Neutrophil (primary cell): Measurements from ENCODE around the gene CGNL1.

ENCODE experiments used
- H3K27ac ChIP-seq: fragments of 200-600 bp; sonication (generic); 2 replicates; pipeline ENCODE4 v1.5.1; 2016; ENCODE audit warnings: mild to moderate bottlenecking, moderate library complexity
- H3K27me3 ChIP-seq: fragments of 200-600 bp; sonication (generic); 2 replicates; pipeline ENCODE4 v1.6.0; 2016; ENCODE audit warnings: mild to moderate bottlenecking
- H3K36me3 ChIP-seq: fragments of 200-600 bp; sonication (generic); 2 replicates; pipeline ENCODE4 v1.5.1; 2017
- H3K4me1 ChIP-seq, 2 experiments: fragments of 200-600 bp in 1 of 2; sonication (generic) in 1 of 2; 1 replicate in 1 of 2; 2 replicates in 1 of 2; pipeline versions ENCODE4 v1.5.1 to v1.6.1; 2013 to 2016; ENCODE audit warnings: low read depth in 1 of 2, low read length in 1 of 2, mild to moderate bottlenecking in 1 of 2, moderate library complexity in 1 of 2; ENCODE audit not compliant: control insufficient read depth in 1 of 2, insufficient read depth in 1 of 2
- H3K4me3 ChIP-seq, 2 experiments: fragments of 200-600 bp in 1 of 2; sonication (generic) in 1 of 2; 1 replicate in 1 of 2; 2 replicates in 1 of 2; pipeline ENCODE4 v1.5.1; 2013 to 2016; ENCODE audit warnings: low read depth in 1 of 2, low read length in 1 of 2, mild to moderate bottlenecking in 1 of 2, moderate library complexity in 1 of 2
- H3K9me3 ChIP-seq: fragments of 200-600 bp; sonication (generic); 2 replicates; pipeline ENCODE4 v1.5.1; 2016
- TF ChIP-seq, protein P1 (sequence below): fragments of 200-600 bp; sonication (generic); IDR thresholded peaks from 2 replicates; pipeline ENCODE4 v1.5.1; 2016; ENCODE audit warnings: antibody characterized with exemption

CGNL1 gene

GRCh38 chr15:57385923-57386390 lies 9.7 kb downstream of the CGNL1 start:
- TF ChIP-seq, protein P1, sequence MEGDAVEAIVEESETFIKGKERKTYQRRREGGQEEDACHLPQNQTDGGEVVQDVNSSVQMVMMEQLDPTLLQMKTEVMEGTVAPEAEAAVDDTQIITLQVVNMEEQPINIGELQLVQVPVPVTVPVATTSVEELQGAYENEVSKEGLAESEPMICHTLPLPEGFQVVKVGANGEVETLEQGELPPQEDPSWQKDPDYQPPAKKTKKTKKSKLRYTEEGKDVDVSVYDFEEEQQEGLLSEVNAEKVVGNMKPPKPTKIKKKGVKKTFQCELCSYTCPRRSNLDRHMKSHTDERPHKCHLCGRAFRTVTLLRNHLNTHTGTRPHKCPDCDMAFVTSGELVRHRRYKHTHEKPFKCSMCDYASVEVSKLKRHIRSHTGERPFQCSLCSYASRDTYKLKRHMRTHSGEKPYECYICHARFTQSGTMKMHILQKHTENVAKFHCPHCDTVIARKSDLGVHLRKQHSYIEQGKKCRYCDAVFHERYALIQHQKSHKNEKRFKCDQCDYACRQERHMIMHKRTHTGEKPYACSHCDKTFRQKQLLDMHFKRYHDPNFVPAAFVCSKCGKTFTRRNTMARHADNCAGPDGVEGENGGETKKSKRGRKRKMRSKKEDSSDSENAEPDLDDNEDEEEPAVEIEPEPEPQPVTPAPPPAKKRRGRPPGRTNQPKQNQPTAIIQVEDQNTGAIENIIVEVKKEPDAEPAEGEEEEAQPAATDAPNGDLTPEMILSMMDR = no peak
- H3K36me3 ChIP-seq = no peaks in the 10 kb centered on the region
- no peaks in the 10 kb centered on the region for H3K4me1 ChIP-seq
- no peaks in the 10 kb centered on the region for H3K9me3 ChIP-seq
- H3K27me3 ChIP-seq = peaks cover 13% of the 10 kb centered on the region
- H3K27ac ChIP-seq = no peak overlapping the region
- no peak overlapping the region for H3K4me3 ChIP-seq

DNA sequence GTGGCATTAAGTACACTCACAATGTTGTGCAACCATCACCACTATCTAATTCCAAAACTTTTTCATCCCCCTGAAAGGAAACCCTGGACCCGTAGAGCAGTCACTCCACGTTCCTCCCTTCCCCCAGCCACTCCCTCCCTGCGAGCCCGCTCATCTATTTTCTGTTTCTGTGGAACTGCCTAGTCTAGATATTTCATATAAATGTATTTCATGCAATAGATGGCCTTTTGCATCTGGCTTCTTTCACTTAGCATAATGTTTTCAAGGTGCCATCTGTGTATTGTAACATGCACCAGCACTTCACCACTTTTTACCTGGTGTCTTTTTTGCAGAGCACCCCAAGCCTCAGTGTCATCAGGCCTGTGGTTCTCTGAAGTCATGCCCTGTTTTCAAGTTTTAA lies 10.7 kb downstream of the CGNL1 start:
- TF ChIP-seq, protein P1 = no peak
- Histone ChIP-seq H3K4me1 (no peaks in the 10 kb centered on the region), H3K9me3 (no peaks in the 10 kb centered on the region), H3K4me3 (no peak overlapping the region), H3K36me3 (no peaks in the 10 kb centered on the region), H3K27ac (no peak overlapping the region), H3K27me3 (peaks cover 4% of the 10 kb centered on the region)

DNA sequence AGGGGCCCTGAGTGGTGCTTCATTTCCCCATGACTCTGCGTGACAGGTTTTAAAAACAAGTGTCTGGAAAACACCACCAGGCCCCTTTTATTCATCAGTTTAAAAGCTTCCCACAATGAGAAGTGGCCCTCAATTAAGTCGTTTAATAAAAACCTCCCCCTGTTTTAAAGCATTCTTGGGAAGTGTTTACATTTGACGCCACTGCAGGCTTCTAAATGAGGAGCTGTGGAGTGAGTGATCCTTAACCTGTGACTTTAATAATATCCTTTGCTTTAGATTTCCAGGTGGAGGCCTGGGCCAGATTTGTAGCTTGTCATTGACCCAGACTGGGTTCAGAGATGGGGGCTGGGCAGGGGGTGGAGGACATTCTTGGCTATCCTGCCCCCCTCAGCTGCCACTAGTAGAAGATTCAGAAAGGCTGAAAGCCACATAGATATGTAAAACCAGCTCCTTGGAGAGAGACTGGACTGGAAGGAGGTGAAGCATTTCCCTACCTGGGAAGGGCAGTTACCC lies 11.3 kb downstream of the CGNL1 start:
- Histone ChIP-seq H3K36me3 (no peaks in the 10 kb centered on the region), H3K27me3 (no peaks in the 10 kb centered on the region), H3K4me3 (no peak overlapping the region), H3K9me3 (no peaks in the 10 kb centered on the region), H3K4me1 (no peaks in the 10 kb centered on the region), H3K27ac (no peak overlapping the region)
- TF ChIP-seq, protein P1 = no peak

DNA sequence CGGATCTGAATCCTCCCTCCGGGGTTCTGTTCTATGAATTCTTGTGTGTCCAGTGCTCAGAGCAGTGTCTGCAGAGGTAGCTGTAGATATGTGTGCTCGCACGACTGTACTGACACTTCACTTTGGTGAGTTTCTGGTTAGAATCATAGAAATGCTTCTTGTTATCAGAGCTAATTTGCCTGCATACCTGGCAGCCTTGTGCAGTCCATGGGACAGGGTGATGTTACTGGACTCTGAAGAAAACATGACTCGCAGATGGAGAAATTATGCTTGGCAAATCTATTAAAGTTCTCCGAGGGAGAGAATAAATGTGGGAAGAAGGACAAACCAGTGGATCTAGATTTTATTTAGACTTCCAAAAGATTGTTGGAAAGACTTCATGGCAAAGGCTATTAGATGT lies 12.2 kb downstream of the CGNL1 start:
- H3K4me3 ChIP-seq = no peak overlapping the region

DNA sequence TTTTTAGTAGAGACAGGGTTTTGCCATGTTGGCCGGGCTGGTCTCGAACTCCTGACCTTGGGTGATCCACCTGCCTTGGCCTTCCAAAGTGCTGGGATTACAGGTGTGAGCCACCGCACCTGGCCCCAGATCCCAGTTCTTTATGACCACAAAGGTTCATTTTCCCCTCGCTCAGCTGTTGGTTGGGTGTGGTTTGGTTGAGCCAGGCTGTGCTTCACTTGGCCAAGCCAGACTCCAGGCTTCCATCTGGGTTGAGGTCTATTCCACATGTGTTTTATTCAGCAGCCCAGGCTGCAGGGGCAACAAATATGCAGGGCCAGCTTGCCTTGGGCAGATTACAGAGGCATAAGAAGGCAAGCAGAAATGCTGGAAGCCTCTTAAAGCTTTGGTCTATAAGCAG lies 13.7 kb downstream of the CGNL1 start:
- TF ChIP-seq, protein P1 = no peak
- Histone ChIP-seq H3K27me3 (no peaks in the 10 kb centered on the region), H3K4me3 (no peak overlapping the region)

More for the DNA sequence above, 12.2 kb downstream of the CGNL1 start:
- Histone ChIP-seq H3K27me3 (no peaks in the 10 kb centered on the region), H3K4me1 (no peaks in the 10 kb centered on the region), H3K9me3 (no peaks in the 10 kb centered on the region), H3K27ac (no peak overlapping the region), H3K36me3 (no peaks in the 10 kb centered on the region)
- TF ChIP-seq, protein P1 = no peak

DNA sequence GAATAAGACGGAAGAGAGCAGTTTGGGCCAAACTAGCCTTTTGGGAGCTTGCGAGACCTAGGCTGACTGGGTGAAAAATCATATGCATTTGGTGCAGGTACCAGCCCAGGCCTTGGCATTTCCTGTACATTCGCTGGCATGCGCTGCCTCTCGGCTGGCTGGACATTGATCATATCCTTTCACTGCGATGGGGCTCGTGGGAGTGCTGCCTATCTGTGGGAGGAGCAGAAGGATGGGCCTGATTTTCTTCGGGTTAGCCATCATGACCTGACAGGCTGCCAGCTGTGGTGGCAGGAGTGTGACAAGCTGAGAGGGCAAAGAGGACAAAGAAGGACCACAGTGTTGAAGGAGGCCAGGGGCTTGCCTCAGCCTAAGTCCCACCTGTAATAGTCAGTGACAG lies 14.3 kb downstream of the CGNL1 start:
- no peak overlapping the region for H3K4me3 ChIP-seq
- H3K27me3 ChIP-seq = no peaks in the 10 kb centered on the region
- no peaks in the 10 kb centered on the region for H3K4me1 ChIP-seq
- no peaks in the 10 kb centered on the region for H3K9me3 ChIP-seq
- no peaks in the 10 kb centered on the region for H3K36me3 ChIP-seq
- H3K27ac ChIP-seq = no peak overlapping the region
- TF ChIP-seq, protein P1 = no peak

More for the DNA sequence above, 13.7 kb downstream of the CGNL1 start:
- H3K4me1 ChIP-seq = no peaks in the 10 kb centered on the region
- no peaks in the 10 kb centered on the region for H3K9me3 ChIP-seq
- H3K27ac ChIP-seq = no peak overlapping the region
- no peaks in the 10 kb centered on the region for H3K36me3 ChIP-seq
